MM.1S (cell line): ENCODE data around the gene STEAP4.

Experiments
- CTCF ChIP-seq: fragments of 300-600 bp; sonication (generic); IDR thresholded peaks from 2 replicates; pipeline ENCODE4 v1.5.1; 2016; ENCODE audit warnings: antibody characterized with exemption, low read length, mixed read lengths
- EZH2phosphoT487 ChIP-seq: fragments of 300-600 bp; sonication (generic); IDR thresholded peaks from 2 replicates; pipeline ENCODE4 v1.6.1; 2018; ENCODE audit warnings: antibody characterized with exemption, low read length

GRCh38 chr7:88307823-88308222, 1.1 kb upstream of the STEAP4 start:
- TF ChIP-seq CTCF (no peak), EZH2phosphoT487 (no peak)
